ENCODE data around the gene KANTR. TPM values are rescaled to one million over a fixed set of nuclear protein-coding genes. Genes with fewer than 3 reads are reported as not detected.

KANTR gene
- total RNA-seq, 1 donor from 2014 or later, result 8.6 TPM

DNA sequence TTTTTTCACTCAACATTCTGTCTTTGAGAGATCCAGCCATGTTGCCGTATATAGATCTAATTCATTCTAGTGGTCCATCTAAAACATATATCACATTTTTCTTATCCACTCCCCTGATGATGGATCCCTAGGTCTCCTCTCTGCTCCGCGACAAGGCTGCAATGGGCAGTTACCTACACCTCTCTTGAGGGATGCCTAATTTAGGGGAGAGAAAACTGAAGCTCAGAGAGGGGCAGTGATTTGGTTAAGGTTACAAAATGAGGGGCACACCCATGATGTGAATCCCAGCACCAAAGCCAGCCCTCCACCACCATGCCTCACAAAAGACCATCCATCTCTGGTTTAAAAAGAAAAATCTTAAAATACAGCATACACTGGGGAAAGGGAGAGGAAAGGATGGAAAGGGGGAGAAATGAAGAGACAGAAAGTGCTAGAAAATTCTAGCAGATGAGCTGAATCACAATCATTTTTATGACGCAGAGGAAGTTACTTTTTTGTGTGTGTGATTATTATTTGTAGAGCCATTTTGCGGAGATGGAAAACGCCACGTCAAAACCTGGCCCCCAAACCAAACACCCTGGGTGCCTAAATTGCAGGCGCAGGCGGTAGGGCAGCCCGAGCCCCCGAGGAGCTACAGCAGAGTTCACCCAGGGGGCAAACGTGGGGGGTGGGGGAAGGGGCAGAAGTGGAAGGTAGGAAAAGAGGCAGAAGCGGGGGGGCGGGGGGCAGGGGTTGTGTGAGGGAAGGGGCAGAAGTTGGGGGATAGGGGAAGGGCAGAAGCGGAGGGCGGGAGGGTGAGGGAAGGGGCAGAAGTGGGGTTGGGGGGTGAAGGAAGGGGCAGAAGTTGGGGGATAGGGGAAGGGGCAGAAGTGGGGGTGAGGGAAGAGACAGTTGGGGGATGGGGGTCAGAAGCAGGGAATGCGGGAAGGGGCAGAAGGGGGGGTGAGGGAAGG is 13.0 kb upstream of the KANTR start:
- intact Hi-C loops (cut with micrococcal nuclease), result loop anchor here (10.0 kb wide), 4 partner anchors 604 to 1924 kb away; partner anchors contain the start of genes APEX2, HUWE1 and PHF8

DNA sequence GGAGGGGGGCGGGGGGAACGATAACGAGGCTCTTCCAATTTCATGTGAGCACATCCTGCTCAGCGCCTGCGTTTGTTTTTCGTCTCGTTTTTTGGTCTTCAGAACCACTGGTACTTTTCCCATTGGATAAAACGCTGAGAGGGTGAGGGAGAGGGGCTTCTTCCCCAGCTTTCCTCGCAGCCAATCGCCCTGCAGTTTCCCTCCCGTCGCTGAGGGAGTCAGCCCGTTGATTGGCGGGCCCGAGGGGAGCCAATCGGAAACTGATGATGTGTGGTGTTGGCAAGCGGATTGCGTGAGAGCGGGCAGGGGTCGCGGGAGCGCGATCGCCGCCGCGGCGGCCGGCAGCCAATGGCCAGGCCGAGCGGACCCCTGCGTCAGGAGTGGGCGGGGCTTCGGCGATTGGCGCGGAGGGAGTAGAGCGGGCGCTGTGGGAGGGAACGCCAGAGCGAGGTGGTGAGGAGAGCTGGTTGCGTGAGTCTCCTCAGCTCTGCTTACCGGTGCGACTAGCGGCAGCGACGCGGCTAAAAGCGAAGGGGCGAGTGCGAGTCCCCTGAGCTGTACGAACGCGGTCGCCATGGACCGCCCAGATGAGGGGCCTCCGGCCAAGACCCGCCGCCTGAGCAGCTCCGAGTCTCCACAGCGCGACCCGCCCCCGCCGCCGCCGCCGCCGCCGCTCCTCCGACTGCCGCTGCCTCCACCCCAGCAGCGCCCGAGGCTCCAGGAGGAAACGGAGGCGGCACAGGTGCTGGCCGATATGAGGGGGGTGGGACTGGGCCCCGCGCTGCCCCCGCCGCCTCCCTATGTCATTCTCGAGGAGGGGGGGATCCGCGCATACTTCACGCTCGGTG is 11.8 kb upstream of the KANTR start, which contains the start of gene TSPYL2:
Gene TSPYL2 (plus strand): TSS at position 443 of the 848 bp plus-strand sequence. CDS start 132 bp downstream, at position 575.
- intact Hi-C loops (cut with micrococcal nuclease), result loop anchor here (1.0 to 10.0 kb wide), 9 partner anchors 11 to 1923 kb away; partner anchors contain the start of genes APEX2, HUWE1, PHF8 and RIBC1

DNA sequence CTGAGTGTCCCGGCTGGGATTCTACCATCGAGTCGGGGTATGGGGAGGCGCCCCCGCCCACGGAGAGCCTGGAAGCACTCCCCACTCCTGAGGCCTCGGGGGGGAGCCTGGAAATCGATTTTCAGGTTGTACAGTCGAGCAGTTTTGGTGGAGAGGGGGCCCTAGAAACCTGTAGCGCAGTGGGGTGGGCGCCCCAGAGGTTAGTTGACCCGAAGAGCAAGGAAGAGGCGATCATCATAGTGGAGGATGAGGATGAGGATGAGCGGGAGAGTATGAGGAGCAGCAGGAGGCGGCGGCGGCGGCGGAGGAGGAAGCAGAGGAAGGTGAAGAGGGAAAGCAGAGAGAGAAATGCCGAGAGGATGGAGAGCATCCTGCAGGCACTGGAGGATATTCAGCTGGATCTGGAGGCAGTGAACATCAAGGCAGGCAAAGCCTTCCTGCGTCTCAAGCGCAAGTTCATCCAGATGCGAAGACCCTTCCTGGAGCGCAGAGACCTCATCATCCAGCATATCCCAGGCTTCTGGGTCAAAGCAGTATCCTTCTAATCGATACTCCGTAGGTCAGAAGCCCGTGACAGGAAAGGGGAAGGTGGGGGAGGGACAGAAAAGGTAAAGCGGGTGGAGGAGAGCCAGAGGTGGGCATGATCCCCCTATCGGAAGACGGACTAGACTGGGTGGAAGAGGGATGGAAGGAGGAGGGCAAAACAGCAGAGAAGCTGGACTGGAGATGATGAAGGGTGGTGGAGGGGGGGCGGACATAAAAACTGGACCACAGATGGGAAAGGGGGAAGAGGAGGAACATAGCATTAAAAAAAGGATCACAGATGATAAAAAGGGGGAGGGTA is 10.9 kb upstream of the KANTR start:
- intact Hi-C loops (cut with micrococcal nuclease), result loop anchor here (1.0 to 10.0 kb wide), 9 partner anchors 10 to 1922 kb away; partner anchors contain the start of genes APEX2, HUWE1, PHF8 and RIBC1

DNA sequence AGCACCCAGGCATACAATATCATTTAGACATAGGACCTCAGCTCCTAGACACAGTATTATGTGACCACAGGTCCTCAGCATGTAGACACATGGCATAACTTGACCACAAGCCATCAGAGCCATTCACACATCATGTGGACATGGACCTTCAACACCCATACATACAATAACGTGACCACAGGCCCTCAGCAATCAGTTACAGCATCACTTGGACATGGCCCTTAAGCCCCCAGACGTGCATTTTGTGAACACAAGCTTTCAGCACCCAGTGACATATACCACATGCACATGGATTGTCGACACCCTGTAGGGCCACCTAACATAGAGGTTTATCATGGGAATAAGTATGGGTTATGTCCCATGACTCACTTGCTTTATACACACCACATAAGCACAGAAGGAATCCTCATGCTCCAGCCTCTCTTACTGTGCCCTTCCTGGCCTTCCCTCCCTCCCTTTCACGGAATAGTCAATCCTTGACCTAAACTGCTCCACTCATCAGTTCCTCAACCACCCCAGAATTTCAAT is 9.8 kb upstream of the KANTR start:
- intact Hi-C loops (cut with micrococcal nuclease), result loop anchor here (10.0 kb wide), 4 partner anchors 601 to 1921 kb away; partner anchors contain the start of genes APEX2, HUWE1 and PHF8

DNA sequence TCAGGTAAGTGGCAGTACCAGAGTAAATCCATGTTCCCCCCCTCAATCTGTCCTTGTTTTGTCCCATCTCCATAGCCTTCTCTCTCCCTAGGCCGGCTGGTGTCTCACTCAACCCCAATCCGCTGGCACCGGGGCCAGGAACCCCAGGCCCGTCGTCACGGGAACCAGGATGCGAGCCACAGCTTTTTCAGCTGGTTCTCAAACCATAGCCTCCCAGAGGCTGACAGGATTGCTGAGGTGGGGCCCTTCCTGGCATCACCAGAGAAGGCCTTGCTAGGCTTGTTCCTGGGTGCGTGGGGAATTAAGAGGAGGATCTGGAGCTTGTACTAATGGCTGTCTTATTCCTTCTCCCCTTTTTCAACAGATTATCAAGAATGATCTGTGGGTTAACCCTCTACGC is 9.1 kb upstream of the KANTR start:
- intact Hi-C loops (cut with micrococcal nuclease), result loop anchor here (10.0 kb wide), 4 partner anchors 600 to 1920 kb away; partner anchors contain the start of genes APEX2, HUWE1 and PHF8

DNA sequence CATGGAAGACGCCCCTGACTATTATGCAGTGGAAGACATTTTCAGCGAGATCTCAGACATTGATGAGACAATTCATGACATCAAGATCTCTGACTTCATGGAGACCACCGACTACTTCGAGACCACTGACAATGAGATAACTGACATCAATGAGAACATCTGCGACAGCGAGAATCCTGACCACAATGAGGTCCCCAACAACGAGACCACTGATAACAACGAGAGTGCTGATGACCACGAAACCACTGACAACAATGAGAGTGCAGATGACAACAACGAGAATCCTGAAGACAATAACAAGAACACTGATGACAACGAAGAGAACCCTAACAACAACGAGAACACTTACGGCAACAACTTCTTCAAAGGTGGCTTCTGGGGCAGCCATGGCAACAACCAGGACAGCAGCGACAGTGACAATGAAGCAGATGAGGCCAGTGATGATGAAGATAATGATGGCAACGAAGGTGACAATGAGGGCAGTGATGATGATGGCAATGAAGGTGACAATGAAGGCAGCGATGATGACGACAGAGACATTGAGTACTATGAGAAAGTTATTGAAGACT is 8.2 kb upstream of the KANTR start:
- intact Hi-C loops (cut with micrococcal nuclease), result loop anchor here (10.0 kb wide), 4 partner anchors 599 to 1919 kb away; partner anchors contain the start of genes APEX2, HUWE1 and PHF8

DNA sequence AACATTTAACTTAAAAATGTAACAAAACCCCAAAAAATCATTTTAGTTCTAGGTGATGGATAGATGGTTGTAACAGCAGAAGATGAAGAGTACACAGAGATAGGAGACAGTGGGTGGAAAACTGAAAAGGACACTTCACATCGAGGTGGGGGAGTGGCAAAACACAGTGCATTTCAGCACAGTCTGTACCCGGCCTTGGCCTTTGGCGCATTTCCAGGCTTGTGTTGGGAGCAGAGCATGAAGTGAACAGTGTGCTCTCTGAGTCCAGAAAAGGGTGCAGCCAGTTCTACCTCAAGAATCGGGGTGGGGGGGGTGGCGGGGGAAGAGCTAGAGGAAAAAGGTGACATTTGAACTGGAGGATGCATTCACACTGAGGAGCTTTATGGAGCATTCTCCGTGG is 7.5 kb upstream of the KANTR start:
- intact Hi-C loops (cut with micrococcal nuclease), result loop anchor here (10.0 kb wide), 4 partner anchors 598 to 1918 kb away; partner anchors contain the start of genes APEX2, HUWE1 and PHF8

DNA sequence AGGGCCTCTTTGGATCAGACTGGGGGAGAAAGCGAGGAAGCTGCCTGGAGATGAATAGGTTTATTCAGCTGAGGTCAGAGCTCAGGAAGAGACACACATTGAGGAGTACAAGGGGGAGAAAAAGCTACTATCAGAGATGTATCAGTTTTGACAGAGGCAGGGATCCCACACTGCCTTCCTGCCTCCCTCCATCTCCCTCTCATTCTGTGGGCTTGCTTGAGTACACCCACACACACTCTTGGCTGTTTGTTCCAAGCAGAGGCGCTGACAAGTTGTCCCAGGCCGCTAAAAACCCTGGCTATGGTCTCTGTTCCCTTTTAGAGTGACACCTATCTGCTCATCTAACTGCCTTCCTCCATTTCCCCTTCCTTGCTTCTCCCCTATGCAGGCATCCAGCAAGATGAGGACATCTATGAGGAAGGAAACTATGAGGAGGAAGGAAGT is 6.5 kb upstream of the KANTR start:
- intact Hi-C loops (cut with micrococcal nuclease), result loop anchor here (10.0 kb wide), 4 partner anchors 597 to 1917 kb away; partner anchors contain the start of genes APEX2, HUWE1 and PHF8

DNA sequence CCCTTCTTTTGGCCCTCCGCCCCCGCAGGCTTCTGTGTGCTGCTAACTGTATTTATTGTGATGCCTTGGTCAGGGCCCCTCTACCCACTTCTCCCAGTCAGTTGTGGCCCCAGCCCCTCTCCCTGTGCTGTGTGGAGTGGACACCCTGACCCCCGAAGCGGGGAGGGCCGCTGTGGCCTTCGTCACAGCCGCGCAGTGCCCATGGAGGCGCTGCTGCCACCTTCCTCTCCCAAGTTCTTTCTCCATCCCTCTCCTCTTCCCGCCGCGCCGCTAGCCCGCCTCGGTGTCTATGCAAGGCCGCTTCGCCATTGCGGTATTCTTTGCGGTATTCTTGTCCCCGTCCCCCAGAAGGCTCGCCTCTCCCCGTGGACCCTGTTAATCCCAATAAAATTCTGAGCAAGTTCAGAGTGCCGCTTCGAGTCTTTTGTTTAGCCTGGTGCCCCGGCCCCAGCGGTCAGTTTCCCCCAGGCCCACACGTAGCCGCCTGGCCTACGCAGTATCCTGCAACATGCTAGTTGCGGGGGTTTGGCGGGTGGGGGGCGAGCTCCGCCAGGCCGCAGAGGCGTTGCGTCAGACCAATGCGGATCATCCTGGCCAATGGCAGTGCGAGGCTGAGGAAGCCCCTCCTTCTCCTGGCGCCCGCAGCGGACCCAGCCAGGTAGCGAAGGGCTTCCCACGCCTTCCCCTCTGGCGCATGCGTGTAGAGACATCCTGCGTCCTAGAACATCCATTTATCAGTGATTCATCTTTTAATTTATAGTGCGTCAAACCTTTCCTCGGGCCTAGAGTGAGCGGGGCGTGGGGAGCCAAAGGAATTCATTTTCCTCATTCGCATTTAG is 5.6 kb upstream of the KANTR start:
- intact Hi-C loops (cut with micrococcal nuclease), result loop anchor here (10.0 kb wide), 4 partner anchors 596 to 1916 kb away; partner anchors contain the start of genes APEX2, HUWE1 and PHF8

DNA sequence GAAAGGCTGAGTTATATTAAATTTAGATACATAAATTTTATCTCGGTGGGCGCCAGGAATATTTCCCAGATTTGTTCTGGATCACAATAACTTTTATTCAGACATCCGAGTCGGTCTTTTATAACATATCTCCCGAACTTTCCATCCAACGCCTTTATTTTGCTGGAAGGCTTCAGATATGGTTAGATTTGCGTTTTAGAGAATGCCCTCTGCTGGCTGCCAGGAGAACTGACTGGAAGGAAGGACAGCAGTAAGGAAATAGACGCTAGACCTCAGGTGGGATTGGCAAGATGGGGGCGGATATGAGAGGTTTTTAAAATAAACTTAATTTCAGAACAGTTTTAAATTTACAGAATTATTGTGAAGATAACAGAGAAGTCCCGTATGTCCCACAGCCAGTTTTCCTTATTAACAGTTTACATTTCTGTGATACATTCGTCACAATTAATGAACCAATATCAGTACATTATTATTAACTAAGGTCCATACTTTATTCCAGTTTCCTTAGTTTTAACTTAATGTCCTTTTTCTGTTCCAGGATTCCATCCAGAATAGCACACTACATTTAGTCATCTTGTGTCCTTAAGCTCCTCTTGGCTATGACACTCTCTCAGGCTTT is 4.6 kb upstream of the KANTR start:
- intact Hi-C loops (cut with micrococcal nuclease), result loop anchor here (1.0 to 10.0 kb wide), 5 partner anchors 18 to 1915 kb away; partner anchors contain the start of genes APEX2, HUWE1 and PHF8

DNA sequence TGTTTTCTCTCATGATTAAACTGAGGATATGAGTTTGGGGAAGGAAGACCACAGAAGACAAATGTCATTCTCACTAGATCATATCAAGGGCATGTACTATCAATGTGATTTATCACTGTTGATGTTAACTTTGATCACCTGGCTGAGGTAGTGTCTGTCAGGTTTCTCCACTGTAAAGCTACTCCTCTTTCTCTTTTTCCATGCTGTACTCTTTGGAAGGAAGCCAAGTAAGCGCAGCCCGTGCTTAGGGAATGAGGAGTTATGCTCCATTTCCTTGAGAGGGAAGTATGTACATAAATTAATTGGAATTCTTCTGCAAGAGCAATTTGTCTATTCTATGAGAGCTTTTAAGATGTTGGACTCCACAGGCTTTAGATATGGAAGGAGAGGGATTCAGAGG is 4.0 kb upstream of the KANTR start:
- intact Hi-C loops (cut with micrococcal nuclease), result loop anchor here (1.0 to 10.0 kb wide), 8 partner anchors 19 to 1915 kb away; partner anchors contain the start of genes APEX2, FAM120C, HUWE1 and MAGED2

DNA sequence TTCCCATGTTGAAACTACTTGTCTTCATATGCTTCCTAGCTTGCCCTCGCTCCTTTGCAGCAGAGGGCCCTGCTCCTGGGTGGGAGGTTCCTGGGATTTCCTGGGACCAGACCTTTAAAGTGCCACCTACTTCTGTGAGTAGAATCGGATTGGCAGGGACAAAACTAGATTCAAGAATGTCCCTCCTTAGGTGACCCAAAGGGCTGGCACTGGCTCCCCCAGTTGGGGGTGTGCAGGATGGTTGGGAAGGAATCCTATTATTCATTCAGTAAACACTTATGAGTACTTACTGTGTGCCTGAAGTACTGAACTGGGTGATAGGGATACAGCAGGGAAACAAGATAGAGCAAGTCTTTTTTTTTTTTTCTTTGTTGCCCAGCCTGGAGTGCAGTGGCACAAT is 2.6 kb upstream of the KANTR start:
- intact Hi-C loops (cut with micrococcal nuclease), result loop anchor here (5.0 to 10.0 kb wide), 3 partner anchors 827 to 1716 kb away; partner anchors contain the start of genes FAM120C and MAGED2

DNA sequence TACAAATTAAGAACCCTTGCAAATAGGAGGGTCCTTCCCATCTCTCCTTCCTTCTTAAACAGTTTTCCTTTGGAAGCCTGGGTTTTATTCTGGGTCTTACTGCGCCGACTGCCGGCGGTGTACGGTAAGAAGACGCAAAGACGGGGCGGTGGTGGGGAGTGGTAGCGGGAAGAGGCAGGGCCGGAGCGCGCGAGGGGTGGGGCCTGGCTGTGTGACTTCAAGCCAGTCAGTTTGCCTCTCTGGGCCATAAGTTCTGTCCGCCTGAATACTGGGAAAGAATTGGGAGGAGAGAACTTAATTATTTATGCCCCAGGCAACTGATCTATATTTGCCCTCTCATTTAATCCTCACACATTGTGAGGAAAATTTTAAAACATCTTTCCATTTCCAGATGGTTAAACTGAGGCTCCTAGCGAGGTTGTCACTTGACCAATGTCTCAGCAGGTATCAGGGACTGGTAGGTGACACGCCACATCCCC is 726 bp upstream of the KANTR start:
- intact Hi-C loops (cut with micrococcal nuclease), result loop anchor here (1.0 to 10.0 kb wide), 6 partner anchors 11 to 1714 kb away; partner anchors contain the start of genes FAM120C, MAGED2 and TSPYL2

DNA sequence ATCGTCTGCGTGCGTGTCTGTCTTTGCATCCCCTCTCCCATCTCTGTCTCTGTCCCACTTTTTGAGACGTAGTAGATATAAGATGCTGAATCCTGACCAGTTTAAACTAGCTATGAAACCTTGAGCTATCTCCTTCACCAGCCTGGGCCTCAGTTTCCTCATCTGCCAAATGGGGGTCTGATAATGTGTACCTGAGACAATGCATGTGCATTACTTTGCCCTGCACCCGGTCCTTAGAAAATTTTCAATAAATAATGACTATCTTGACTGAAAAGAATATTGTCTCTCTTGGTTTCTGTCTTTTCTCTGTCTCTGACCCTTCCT is 602 bp downstream of the KANTR start:
- intact Hi-C loops (cut with micrococcal nuclease), result loop anchor here (2.0 to 10.0 kb wide), 4 partner anchors 130 to 1713 kb away; partner anchors contain the start of genes FAM120C, KDM5C and MAGED2

DNA sequence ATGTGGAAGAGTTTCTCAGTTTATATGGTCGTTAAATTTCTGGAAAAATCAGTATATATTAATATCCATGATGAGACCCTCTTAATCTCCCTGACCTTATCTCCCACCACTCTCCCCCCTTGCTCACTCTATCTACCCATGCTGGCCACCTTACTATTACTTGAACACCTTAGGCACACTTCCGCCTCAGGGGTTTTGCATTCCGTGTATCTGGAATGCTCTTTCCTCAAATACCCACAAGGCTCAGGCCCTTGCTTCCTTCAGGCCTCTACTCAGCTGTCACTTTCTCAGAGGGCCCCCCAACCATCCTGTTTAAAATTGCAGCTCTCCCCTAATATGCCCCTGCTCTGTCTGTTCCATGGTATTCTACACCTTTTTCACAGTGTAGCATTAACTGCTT is 1.9 kb downstream of the KANTR start:
- intact Hi-C loops (cut with micrococcal nuclease), result loop anchor here (2.0 to 10.0 kb wide), 3 partner anchors 129 to 1089 kb away; partner anchors contain the start of genes FAM120C and KDM5C

DNA sequence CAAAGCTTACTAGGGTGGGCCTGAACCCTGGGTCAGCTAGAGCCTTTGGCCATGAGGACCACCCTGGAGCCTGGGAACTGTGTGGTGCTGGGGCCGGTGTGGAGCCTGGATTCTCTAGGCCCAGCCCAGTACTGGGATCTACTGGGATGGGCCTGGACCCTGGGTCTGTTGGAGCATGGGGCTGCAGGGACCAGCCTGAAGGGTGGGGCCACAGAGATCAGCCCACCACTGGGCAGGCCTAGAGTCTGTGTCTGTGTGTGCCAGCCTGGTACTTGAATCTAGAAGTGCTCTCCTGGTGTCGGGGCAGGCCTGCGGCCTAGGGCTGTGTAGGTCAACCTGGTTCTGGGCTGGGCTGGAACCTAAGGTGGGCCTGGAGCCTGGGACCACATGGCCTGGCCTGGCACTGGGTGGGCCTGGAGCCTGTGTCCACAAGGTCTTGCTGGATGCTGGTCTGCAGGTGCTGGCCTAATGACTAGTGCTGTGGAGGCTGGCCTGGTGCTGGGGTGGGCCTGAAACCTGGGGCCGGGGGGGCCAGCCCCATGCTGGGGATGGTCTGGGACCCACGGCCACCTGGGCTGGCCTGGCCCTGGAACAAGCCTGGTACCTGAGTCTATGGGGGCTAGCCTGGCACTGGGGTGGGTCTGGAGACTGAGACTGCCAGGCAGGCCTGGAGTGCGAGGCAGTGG is 21.1 kb downstream of the KANTR start:
- intact Hi-C loops (cut with micrococcal nuclease), result no loop called here

DNA sequence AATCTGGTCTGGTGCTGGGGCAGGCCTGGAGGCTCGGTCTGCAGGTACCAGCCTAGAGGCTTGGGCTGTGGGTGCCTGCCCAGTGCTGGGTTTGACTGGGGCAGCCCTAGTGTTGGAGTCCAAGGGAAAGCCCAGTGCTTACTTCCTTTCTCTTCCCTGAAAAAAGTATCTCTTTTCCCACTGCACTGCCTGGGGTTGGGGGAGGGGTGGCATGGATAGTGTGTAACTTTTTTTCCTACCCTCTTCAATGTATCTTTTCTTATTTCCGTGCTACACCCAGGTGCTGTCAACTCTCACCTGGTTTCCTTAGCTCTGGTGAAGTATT is 21.6 kb downstream of the KANTR start:
- intact Hi-C loops (cut with micrococcal nuclease), result no loop called here
